ENCODE results near the gene GATAD1.
"Not testable (repeated sequence)": the region's sequence is repeated elsewhere in the genome, so short reads cannot be mapped to it uniquely, and the experiment has no call there.

The GATAD1 gene

DNA sequence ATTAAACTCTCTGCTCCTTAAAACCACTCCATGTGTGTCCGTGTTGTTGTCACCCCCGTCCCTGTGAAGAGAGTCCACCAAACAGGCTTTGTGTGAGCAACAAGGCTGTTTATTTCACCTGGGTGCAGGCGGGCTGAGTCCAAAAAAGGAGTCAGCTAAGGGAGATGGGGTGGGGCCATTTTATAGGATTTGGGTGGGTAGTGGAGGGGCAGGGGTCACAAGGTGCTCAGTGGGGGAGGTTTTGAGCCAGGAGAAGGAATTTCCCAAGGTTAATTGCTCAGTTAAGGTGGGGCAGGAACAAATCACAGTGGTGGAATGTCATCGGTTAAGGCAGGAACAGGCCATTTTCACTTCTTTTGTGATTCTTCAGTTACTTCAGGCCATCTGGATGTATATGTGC lies 31.9 kb downstream of the GATAD1 start:
- DNase-seq (ENCODE audit: extremely low read depth in 1 of 2, low read depth in 1 of 2): not testable (repeated sequence)

DNA sequence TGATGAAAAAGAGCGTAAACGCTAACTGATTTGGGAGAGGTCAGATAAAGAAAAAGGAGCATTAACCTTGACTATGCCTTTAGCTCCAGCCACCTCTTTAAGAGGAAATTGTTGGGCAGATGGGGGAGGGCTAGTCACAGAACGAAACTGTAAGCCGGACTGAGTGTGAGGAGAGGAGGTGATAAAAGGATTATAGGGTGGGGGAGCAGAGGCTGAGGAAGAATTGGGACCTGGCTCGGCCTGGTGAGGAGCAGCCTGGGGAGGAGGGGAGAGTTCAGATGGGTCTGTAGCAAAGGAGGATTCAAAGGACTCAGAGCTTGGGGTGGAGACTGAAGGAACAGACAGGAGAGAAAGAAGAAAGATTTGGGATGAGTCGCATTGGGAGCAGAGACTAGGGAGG lies 36.3 kb downstream of the GATAD1 start:
- not testable (repeated sequence) for DNase-seq (ENCODE audit: extremely low read depth in 1 of 2, low read depth in 1 of 2)

DNA sequence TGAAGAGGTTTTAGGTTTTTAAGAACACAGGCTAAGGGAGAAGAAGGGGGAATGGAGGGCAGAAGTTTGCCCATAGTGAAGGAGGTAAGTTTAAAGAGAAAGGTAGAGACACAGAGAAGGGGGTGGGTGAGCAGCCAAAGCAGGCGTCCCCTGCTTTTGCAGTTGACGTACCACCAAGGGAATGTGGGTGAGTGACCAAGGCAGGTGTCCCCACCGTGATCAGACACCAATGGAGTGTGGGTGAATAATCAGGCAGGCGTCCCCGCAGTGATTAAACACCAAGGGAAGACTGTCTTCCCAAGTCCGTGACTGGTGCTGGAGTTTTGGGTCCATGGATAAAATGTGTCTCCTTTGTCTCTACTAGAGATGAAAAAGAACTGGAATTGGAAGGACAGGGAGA lies 36.9 kb downstream of the GATAD1 start:
- not testable (repeated sequence) for DNase-seq (ENCODE audit: extremely low read depth in 1 of 2, low read depth in 1 of 2)

DNA sequence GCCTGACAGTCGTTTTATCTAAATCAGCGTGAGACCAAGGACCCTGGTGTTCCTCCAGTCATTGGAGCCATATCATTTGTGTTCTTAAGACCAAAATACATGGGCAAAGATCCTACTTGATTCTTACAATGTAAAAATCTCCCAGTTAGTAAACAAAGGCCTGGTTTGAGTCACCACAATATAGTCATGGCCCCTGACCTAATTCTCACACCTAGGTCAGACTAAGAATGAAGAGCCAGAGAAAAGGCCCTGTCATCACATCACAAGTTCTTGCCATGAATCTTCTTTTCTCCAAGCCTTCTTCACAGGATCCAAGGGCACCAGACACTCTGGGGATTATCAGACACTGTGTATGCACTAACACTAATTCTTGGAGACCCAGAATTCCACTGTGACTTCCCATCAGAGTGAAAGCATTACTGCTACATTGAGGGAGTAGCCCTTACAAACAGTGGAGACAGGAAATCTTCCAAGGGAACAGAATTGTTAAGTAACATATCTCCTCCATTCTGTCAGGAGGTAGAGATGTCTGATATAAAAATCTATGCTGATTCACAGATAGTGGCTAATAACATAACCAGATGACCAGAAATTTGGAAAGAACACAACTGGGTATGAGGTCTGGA lies 38.1 kb downstream of the GATAD1 start:
- no peak for DNase-seq (ENCODE audit: extremely low read depth in 1 of 2, low read depth in 1 of 2)

DNA sequence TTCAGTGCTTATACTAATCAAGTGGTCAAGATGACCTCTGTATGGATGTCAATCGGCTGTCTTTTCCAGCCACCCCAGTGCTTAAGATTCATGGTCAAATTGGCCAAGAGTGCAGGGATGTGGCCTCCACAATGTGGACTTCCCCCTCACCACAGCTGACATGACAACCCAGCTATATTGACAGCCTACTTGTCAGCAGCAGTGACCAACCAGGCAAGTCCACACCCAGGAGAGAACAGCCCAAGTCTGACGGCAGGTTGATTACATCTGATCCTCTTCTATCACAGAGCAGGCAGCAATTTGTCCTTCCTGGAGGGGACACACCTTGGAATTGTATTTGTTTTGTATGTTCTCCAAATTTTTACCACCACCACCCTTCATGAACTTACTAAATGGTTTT lies 38.7 kb downstream of the GATAD1 start:
- DNase-seq (ENCODE audit: extremely low read depth in 1 of 2, low read depth in 1 of 2): no peak

DNA sequence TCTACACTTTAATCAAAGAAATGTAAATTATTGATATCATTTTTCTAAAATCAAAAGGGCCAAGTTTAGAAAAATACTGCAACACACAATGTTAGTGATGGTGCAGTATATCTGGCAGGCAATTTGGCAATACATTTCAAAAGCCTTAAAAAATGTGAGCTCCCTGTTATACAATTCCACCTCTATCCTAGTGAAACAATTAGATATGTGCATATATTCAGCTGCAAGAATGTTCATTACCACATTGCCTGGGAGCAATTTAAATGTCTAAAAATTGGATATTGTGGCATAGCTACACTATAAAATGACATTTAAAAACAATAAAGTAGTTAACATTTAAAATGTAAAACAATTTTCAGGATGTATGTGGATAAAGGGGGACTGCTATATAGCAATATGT lies 40.5 kb downstream of the GATAD1 start:
- DNase-seq (ENCODE audit: extremely low read depth in 1 of 2, low read depth in 1 of 2): no peak

DNA sequence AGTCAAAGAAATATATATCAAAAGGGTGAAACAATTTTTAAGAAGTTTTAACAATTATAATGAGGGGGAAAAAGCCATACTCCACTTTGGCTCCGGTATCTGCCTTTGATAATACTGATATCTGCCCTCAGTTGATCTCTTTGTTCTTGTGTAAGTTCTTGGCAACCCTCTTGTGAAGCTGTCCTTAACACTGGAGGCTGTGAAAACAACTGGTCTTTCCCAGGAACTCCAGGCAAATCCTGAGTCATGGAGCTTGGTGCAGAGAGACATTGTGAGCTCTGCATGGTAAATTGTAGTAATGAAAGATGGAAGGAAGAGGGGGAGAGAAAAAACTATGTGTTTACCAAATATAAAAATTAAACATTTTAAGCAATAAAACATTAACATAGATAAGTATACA lies 42.4 kb downstream of the GATAD1 start:
- DNase-seq (ENCODE audit: extremely low read depth in 1 of 2, low read depth in 1 of 2): no peak

DNA sequence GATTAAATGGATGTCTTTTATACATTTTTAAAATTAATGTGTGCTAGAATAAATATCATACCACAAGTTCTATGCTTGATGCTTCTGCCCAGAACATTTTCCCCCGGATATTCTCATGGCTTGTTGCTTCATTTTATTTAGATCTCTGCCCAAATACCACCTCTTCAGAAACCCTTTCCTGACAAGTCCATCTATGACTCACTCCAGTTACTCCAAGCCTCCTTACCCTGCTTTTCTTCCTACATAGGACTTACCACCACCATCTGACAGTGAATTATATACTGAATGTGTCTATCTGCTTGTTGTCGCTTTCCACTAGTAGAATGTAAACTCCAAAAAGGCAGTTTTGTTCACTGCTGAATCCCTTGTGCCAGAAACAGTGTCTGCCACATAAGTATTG lies 49.6 kb downstream of the GATAD1 start:
- no peak for DNase-seq (ENCODE audit: extremely low read depth in 1 of 2, low read depth in 1 of 2)

DNA sequence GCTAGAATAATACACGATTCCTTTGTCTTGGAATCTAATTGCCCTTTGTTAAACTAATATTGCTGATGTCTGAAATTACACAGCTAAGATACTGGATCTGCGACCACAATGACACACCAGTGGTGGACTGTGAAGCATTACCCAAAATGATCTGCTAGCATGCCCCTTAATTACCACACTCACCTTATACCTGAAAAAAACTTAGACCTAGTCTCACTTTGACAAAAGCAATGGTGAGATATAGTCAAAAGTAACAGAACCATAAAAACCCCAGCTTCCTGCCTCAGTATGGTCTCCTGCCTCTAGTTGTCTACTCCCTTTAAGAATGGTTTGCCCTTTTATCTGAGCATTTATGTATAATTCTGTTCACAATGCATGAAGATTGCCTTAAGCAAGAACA lies 51.3 kb downstream of the GATAD1 start:
- no peak for DNase-seq (ENCODE audit: extremely low read depth in 1 of 2, low read depth in 1 of 2)

DNA sequence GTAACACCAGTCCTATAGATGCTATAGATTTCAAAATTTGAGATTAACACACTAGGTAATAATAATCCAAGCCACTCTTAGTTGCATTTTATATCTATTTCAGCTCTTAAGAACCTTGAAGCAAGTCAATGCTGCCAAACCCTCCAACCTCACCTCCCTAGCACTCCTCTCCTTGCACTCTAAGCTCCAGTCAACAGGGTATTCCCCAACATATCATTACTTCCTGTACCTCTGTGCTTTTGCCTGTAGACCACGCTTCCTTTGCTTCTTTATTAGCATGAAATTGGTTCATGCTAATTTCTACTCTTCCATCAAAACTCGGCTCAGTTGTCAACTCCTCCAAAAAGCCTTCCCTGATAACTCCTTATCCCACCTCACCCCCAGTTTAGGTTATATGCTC lies 56.5 kb downstream of the GATAD1 start:
- DNase-seq (ENCODE audit: extremely low read depth in 1 of 2, low read depth in 1 of 2): no peak

DNA sequence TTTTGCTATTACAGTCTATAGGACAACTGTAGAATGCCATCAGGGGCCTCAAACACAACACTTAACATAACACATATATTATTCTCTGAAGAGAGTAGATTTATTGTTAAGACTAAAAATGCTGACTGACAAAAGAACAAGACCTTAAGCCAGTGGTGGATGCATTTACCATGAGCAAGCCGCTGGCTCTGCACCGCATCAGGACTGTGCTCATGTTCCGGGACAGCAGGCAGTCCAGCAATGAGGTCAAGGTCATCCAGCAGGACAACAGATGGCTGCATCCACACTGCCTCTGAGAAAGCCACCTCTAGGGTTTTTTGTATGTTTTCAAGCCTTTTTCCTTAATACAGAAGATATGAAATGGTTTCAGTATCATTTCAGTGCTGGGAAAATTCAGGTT lies 57.3 kb downstream of the GATAD1 start:
- DNase-seq (ENCODE audit: extremely low read depth in 1 of 2, low read depth in 1 of 2): no peak

DNA sequence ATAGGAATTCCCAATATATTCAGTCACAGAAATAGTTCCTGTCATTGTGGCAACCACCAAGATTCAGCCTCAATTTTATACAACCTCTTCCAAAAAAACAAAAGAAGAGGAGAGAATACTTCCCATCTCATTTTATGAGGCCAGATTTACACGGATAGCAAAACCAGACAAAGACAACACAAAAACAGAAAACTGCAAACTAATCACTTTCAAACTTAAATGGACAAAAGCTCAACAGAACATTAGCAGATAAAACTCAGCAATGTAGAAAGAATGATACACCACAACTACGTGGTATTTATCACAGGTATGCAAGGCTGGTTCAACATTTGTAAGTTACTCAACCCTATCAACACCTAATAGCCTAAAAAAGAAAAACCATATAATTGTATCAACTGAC lies 59.1 kb downstream of the GATAD1 start:
- no peak for DNase-seq (ENCODE audit: extremely low read depth in 1 of 2, low read depth in 1 of 2)

DNA sequence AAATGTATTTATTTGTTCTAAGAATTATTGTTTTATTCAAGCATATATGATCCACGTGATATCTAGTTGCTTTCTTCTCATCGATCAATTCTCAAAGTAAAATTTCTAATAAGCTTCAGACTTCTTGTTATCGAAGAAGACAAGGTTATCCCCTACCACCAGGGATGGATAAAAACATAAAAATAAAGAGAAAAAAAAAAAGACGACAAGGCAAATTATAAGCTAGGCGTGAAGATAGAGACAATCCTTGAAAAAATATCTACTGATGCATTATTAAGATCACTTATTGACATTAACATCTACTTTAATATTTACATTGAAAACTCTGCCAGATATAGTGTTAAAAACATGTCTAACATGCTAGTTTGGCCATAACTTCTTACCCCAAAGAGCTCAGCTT lies 61.7 kb downstream of the GATAD1 start:
- DNase-seq (ENCODE audit: extremely low read depth in 1 of 2, low read depth in 1 of 2): no peak
